ENCODE measurements around the gene PGS1.

- TF ChIP-seq CTCF (IDR thresholded peaks at IDR 0.05), result no peak
- TF ChIP-seq EZH2phosphoT487 (IDR thresholded peaks at IDR 0.05), result no peak
Measured at GRCh38 chr17:78407387-78408000, 29.0 kb downstream of the PGS1 start.
